Testis (tissue), 3 donors: Measurements from ENCODE around the gene GRPR. TPM values are rescaled to one million over a fixed set of nuclear protein-coding genes. Genes with fewer than 3 reads are reported as not detected.

Experiments used
- DNase-seq: peaks from one replicate; pipeline ENCODE4 v3.0.0-alpha.2; 2019
- H3K27ac ChIP-seq, 2 donors: fragments of 200-600 bp; sonication (generic); one replicate each; pipeline ENCODE4 v1.5.1; 2019
- H3K27me3 ChIP-seq: fragments of 200-600 bp; sonication (generic); one replicate; pipeline ENCODE4 v1.5.1; 2019
- H3K36me3 ChIP-seq: fragments of 200-600 bp; sonication (generic); one replicate; pipeline ENCODE4 v1.5.1; 2017; ENCODE audit warnings: low read depth; ENCODE audit errors: missing control alignments
- H3K4me1 ChIP-seq: fragments of 200-600 bp; sonication (generic); one replicate; pipeline ENCODE4 v1.5.1; 2019
- H3K4me3 ChIP-seq, 2 donors: fragments of 200-600 bp; sonication (generic); one replicate each; pipeline ENCODE4 v1.5.1; 2017 to 2019
- H3K9me3 ChIP-seq: fragments of 200-600 bp; sonication (generic); one replicate; pipeline ENCODE4 v1.5.1; 2017
- CTCF ChIP-seq, 3 experiments: fragments of 450-650 bp in 2 of 3; fragments of 200-600 bp in 1 of 3; sonication (generic) in 1 of 3; IDR thresholded peaks; one replicate each; pipeline ENCODE4 v1.5.1; 2016 to 2019; ENCODE audit warnings: antibody characterized with exemption in 3 of 3, mild to moderate bottlenecking in 2 of 3, moderate library complexity in 1 of 3
- POLR2A ChIP-seq: fragments of 450-650 bp; IDR thresholded peaks from one replicate; pipeline ENCODE4 v1.6.1; 2017; ENCODE audit warnings: antibody characterized with exemption, mild to moderate bottlenecking, moderate library complexity
- WGBS, 2 donors: methylation state at CpG; one replicate each; pipeline ENCODE4 v1.1.5; 2018; 5-methylcytosine and 5-hydroxymethylcytosine counted together
- intact Hi-C: fragments of 100-400 bp; cut with DNase I; formaldehyde crosslinking; loops from one replicate; pipeline ENCODE4 v1.15.1; 2023; ENCODE audit warnings: low total_unique reads
- polyA plus RNA-seq: library from polyadenylated mRNA; stranded (reverse); fragments of 350-450 nt; fragmentation: Illumina TruSeq; extraction: RNeasy Lipid Tissue Mini Kit (QIAGEN cat#74804); gene quantifications from one replicate; pipeline ENCODE4 v1.2.3, GENCODE V29; 2014; ENCODE audit warnings: low read depth, low replicate concordance; ENCODE audit not compliant: insufficient read depth
- total RNA-seq, 2 donors: library from RNA; depleted of rRNA; stranded (reverse); fragments of >200 nt; gene quantifications; one replicate each; pipeline ENCODE4 v1.2.3, GENCODE V29; 2016

Gene GRPR
- total and polyA plus RNA-seq, 3 donors from 2014 or later, result 0.12 to 0.21 TPM; not detected in 1

GRCh38 chrX:16187024-16187760 is 63.8 kb downstream of the GRPR start:
- Histone ChIP-seq H3K27ac (no peak overlapping the region), H3K4me3 (no peak overlapping the region), H3K27me3 (no peaks in the 10 kb centered on the region), H3K9me3 (no peaks in the 10 kb centered on the region), H3K36me3 (no peaks in the 10 kb centered on the region), H3K4me1 (no peaks in the 10 kb centered on the region)
- TF ChIP-seq CTCF (IDR thresholded peaks at IDR 0.05) (no peak), POLR2A (no peak)
- WGBS, 2 donors, result 62 to 77% methylated on average over 3 to 4 of the region's 4 CpGs
- intact Hi-C loops, result no loop called here
- no peak for DNase-seq

- Histone ChIP-seq H3K36me3 (no peaks in the 10 kb centered on the region), H3K27me3 (no peaks in the 10 kb centered on the region), H3K9me3 (no peaks in the 10 kb centered on the region), H3K4me3 (no peak overlapping the region), H3K4me1 (no peaks in the 10 kb centered on the region), H3K27ac (no peak overlapping the region)
- TF ChIP-seq POLR2A, result no peak
- no peak for TF ChIP-seq CTCF (IDR thresholded peaks at IDR 0.05)
- intact Hi-C loops, result no loop called here
- DNase-seq, result no peak
- WGBS, 2 donors, result 94 to 100% methylated on average over 1 of the region's 1 CpG
These were observed 65.3 kb downstream of the GRPR start for GRCh38 chrX:16188687-16189086.

GRCh38 chrX:16191605-16192004 is 68.2 kb downstream of the GRPR start:
- Histone ChIP-seq H3K9me3 (no peaks in the 10 kb centered on the region), H3K4me3 (no peak overlapping the region), H3K27me3 (no peaks in the 10 kb centered on the region), H3K36me3 (no peaks in the 10 kb centered on the region), H3K4me1 (no peaks in the 10 kb centered on the region), H3K27ac (no peak overlapping the region)
- no peak for DNase-seq
- WGBS, 2 donors, result 88 to 90% methylated on average over 6 of the region's 6 CpGs
- TF ChIP-seq CTCF (IDR thresholded peaks at IDR 0.05), result no peak
- TF ChIP-seq POLR2A, result no peak
- intact Hi-C loops, result no loop called here

- no peak for DNase-seq
- no peak overlapping the region for H3K27ac ChIP-seq
- H3K36me3 ChIP-seq, result no peaks in the 10 kb centered on the region
- no peaks in the 10 kb centered on the region for H3K9me3 ChIP-seq
- intact Hi-C loops, result no loop called here
- no peaks in the 10 kb centered on the region for H3K27me3 ChIP-seq
- no peak for TF ChIP-seq POLR2A
- TF ChIP-seq CTCF (IDR thresholded peaks at IDR 0.05), result no peak
- H3K4me3 ChIP-seq, result no peak overlapping the region
- H3K4me1 ChIP-seq, result no peaks in the 10 kb centered on the region
These were observed 73.5 kb downstream of the GRPR start for GRCh38 chrX:16196829-16197228.

- no peaks in the 10 kb centered on the region for H3K9me3 ChIP-seq
- 32 to 50% methylated on average over 1 of the region's 1 CpG for WGBS, 2 donors
- TF ChIP-seq POLR2A (no peak), CTCF (IDR thresholded peaks at IDR 0.05) (no peak)
- no peaks in the 10 kb centered on the region for H3K36me3 ChIP-seq
- H3K27ac ChIP-seq, result no peak overlapping the region
- H3K4me1 ChIP-seq, result no peaks in the 10 kb centered on the region
- DNase-seq, result no peak
- H3K27me3 ChIP-seq, result no peaks in the 10 kb centered on the region
- H3K4me3 ChIP-seq, result no peak overlapping the region
- intact Hi-C loops, result no loop called here
These were observed 76.0 kb downstream of the GRPR start for GRCh38 chrX:16199343-16199742.
